ENCODE data around the gene NCAPH2.

GRCh38 chr22:50502628-50503474 lies 5.2 kb upstream of the NCAPH2 start:
- no peak for TF ChIP-seq CTCF (IDR thresholded peaks at IDR 0.05)
- no peak for TF ChIP-seq ZFX (IDR thresholded peaks at IDR 0.05; ENCODE audit: borderline replicate concordance)
